WTC11 (cell line): Measurements from ENCODE around the gene LAD1. TPM values are rescaled to one million over a fixed set of nuclear protein-coding genes. Genes with fewer than 3 reads are reported as not detected.

Experiments
- CREM ChIP-seq: sonication (generic); formaldehyde crosslinking; IDR thresholded peaks from 2 replicates; pipeline ENCODE4 v1.8.1; 2022; ENCODE audit warnings: mild to moderate bottlenecking, missing genetic modification reagents, moderate library complexity
- E2F5 ChIP-seq: sonication (generic); formaldehyde crosslinking; IDR thresholded peaks from 2 replicates; pipeline ENCODE4 v1.8.1; 2022; ENCODE audit warnings: mild to moderate bottlenecking, moderate library complexity, missing genetic modification reagents
- ELF4 ChIP-seq: sonication (generic); formaldehyde crosslinking; IDR thresholded peaks from 2 replicates; pipeline ENCODE4 v1.8.1; 2022; ENCODE audit warnings: low read depth, mild to moderate bottlenecking, moderate library complexity, missing genetic modification reagents
- FOXK1 ChIP-seq: sonication (generic); formaldehyde crosslinking; IDR thresholded peaks from 2 replicates; pipeline ENCODE4 v1.8.0; 2022; ENCODE audit warnings: mild to moderate bottlenecking, moderate library complexity, missing genetic modification reagents
- GABPB1 ChIP-seq: sonication (generic); formaldehyde crosslinking; IDR thresholded peaks from 2 replicates; pipeline ENCODE4 v1.8.1; 2023; ENCODE audit warnings: mild to moderate bottlenecking, missing genetic modification reagents
- GRHL2 ChIP-seq: fragments of 250-450 bp; sonication (Bioruptor Pico); IDR thresholded peaks from 2 replicates; pipeline ENCODE4 v1.8.0; 2022; ENCODE audit warnings: mild to moderate bottlenecking, moderate library complexity; ENCODE audit not compliant: insufficient replicate concordance, severe bottlenecking
- GTF2I ChIP-seq: fragments of 250-450 bp; sonication (Bioruptor Pico); conservative IDR thresholded peaks from 2 replicates; pipeline ENCODE4 v1.4.0; 2021; ENCODE audit warnings: mild to moderate bottlenecking
- HMGA2 ChIP-seq: fragments of 250-450 bp; sonication (Bioruptor Pico); IDR thresholded peaks from 2 replicates; pipeline ENCODE4 v1.4.0; 2021; ENCODE audit warnings: mild to moderate bottlenecking, moderate library complexity
- JAZF1 ChIP-seq: fragments of 250-450 bp; sonication (Bioruptor Pico); IDR thresholded peaks from 2 replicates; pipeline ENCODE4 v1.9.0; 2021; ENCODE audit warnings: moderate library complexity, mild to moderate bottlenecking, inconsistent platforms
- KAT7 ChIP-seq: sonication (generic); formaldehyde crosslinking; IDR thresholded peaks from 2 replicates; pipeline ENCODE4 v1.8.1; 2023; ENCODE audit warnings: missing genetic modification reagents, mild to moderate bottlenecking, borderline replicate concordance
- NFE2L1 ChIP-seq: sonication (generic); formaldehyde crosslinking; IDR thresholded peaks from 2 replicates; pipeline ENCODE4 v1.8.1; 2023; ENCODE audit warnings: missing genetic modification reagents
- PRRX2 ChIP-seq: fragments of 250-450 bp; sonication (Bioruptor Pico); IDR thresholded peaks from 2 replicates; pipeline ENCODE4 v1.8.0; 2021; ENCODE audit warnings: mild to moderate bottlenecking
- RELA ChIP-seq: sonication (generic); formaldehyde crosslinking; IDR thresholded peaks from 2 replicates; pipeline ENCODE4 v1.8.1; 2022; ENCODE audit warnings: missing genetic modification reagents, mild to moderate bottlenecking, borderline replicate concordance
- RORB ChIP-seq: fragments of 250-450 bp; sonication (Bioruptor Pico); IDR thresholded peaks from 2 replicates; pipeline ENCODE4 v1.9.0; 2021; ENCODE audit warnings: mild to moderate bottlenecking
- SMAD3 ChIP-seq: sonication (generic); formaldehyde crosslinking; IDR thresholded peaks from 2 replicates; pipeline ENCODE4 v1.8.0; 2022; ENCODE audit warnings: missing genetic modification reagents, mild to moderate bottlenecking, borderline replicate concordance
- SMAD4 ChIP-seq: sonication (generic); formaldehyde crosslinking; IDR thresholded peaks from 2 replicates; pipeline ENCODE4 v1.8.0; 2022; ENCODE audit warnings: mild to moderate bottlenecking, missing genetic modification reagents
- ZBTB21 ChIP-seq: sonication (generic); formaldehyde crosslinking; IDR thresholded peaks from 2 replicates; pipeline ENCODE4 v1.8.1; 2023; ENCODE audit warnings: mild to moderate bottlenecking, missing genetic modification reagents, borderline replicate concordance
- ZNF232 ChIP-seq: sonication (generic); formaldehyde crosslinking; IDR thresholded peaks from 2 replicates; pipeline ENCODE4 v1.8.0; 2022; ENCODE audit warnings: mild to moderate bottlenecking, missing genetic modification reagents
- total RNA-seq: library from RNA; stranded (reverse); gene quantifications from 3 replicates; pipeline ENCODE4 v1.2.3, GENCODE V29; 2021
- TF ChIP-seq, protein P1 (sequence below): sonication (generic); formaldehyde crosslinking; IDR thresholded peaks from 2 replicates; pipeline ENCODE4 v1.8.0; 2023; ENCODE audit warnings: mild to moderate bottlenecking, missing genetic modification reagents
- TF ChIP-seq, protein P2 (sequence below): fragments of 200-600 bp; IDR thresholded peaks from 2 replicates; pipeline ENCODE4 v1.8.0; 2022; ENCODE audit warnings: antibody characterized with exemption
- TF ChIP-seq, protein P3 (sequence below): sonication (generic); formaldehyde crosslinking; IDR thresholded peaks from 2 replicates; pipeline ENCODE4 v1.8.0; 2023; ENCODE audit warnings: missing genetic modification reagents
- TF ChIP-seq, protein P4 (sequence below): sonication (generic); formaldehyde crosslinking; IDR thresholded peaks from 2 replicates; pipeline ENCODE4 v1.8.1; 2023; ENCODE audit warnings: mild to moderate bottlenecking, missing genetic modification reagents, moderate library complexity
- TF ChIP-seq, protein P5 (sequence below): fragments of 250-450 bp; sonication (Bioruptor Pico); conservative IDR thresholded peaks from 2 replicates; pipeline ENCODE4 v1.9.0; 2021; ENCODE audit warnings: mild to moderate bottlenecking
- TF ChIP-seq, protein P6 (sequence below): fragments of 250-450 bp; sonication (Bioruptor Pico); IDR thresholded peaks from 2 replicates; pipeline ENCODE4 v1.9.0; 2021; ENCODE audit warnings: mild to moderate bottlenecking, borderline replicate concordance

Gene LAD1
- total RNA-seq, 1 experiment from 2014 or later = 14.9 TPM

GRCh38 chr1:201376464-201377374, 22.4 kb downstream of the LAD1 start (continued):
- TF ChIP-seq, protein P1, sequence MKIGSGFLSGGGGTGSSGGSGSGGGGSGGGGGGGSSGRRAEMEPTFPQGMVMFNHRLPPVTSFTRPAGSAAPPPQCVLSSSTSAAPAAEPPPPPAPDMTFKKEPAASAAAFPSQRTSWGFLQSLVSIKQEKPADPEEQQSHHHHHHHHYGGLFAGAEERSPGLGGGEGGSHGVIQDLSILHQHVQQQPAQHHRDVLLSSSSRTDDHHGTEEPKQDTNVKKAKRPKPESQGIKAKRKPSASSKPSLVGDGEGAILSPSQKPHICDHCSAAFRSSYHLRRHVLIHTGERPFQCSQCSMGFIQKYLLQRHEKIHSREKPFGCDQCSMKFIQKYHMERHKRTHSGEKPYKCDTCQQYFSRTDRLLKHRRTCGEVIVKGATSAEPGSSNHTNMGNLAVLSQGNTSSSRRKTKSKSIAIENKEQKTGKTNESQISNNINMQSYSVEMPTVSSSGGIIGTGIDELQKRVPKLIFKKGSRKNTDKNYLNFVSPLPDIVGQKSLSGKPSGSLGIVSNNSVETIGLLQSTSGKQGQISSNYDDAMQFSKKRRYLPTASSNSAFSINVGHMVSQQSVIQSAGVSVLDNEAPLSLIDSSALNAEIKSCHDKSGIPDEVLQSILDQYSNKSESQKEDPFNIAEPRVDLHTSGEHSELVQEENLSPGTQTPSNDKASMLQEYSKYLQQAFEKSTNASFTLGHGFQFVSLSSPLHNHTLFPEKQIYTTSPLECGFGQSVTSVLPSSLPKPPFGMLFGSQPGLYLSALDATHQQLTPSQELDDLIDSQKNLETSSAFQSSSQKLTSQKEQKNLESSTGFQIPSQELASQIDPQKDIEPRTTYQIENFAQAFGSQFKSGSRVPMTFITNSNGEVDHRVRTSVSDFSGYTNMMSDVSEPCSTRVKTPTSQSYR = 0 out of 2 replicates have a peak, but pooled peaks have one; percentile 61
- TF ChIP-seq E2F5 (CRISPR knock-in tag) (no peak), RORB (no peak), CREM (CRISPR knock-in tag) (no peak), SMAD4 (no peak), RELA (CRISPR knock-in tag) (no peak), ZBTB21 (no peak), SMAD3 (CRISPR knock-in tag) (0 out of 2 replicates have a peak, but pooled peaks have one; percentile 29), JAZF1 (CRISPR knock-in tag) (no peak), GABPB1 (CRISPR knock-in tag) (no peak), ELF4 (CRISPR knock-in tag) (no peak), FOXK1 (CRISPR knock-in tag) (no peak), NFE2L1 (CRISPR knock-in tag) (no peak), HMGA2 (no peak), GRHL2 (CRISPR knock-in tag) (no peak), KAT7 (CRISPR knock-in tag) (no peak), ZNF232 (CRISPR knock-in tag) (no peak), PRRX2 (CRISPR knock-in tag) (0 out of 2 replicates have a peak, but pooled peaks have one; percentile 32), GTF2I (CRISPR knock-in tag) (peak; percentile 95)
- TF ChIP-seq, protein P2, sequence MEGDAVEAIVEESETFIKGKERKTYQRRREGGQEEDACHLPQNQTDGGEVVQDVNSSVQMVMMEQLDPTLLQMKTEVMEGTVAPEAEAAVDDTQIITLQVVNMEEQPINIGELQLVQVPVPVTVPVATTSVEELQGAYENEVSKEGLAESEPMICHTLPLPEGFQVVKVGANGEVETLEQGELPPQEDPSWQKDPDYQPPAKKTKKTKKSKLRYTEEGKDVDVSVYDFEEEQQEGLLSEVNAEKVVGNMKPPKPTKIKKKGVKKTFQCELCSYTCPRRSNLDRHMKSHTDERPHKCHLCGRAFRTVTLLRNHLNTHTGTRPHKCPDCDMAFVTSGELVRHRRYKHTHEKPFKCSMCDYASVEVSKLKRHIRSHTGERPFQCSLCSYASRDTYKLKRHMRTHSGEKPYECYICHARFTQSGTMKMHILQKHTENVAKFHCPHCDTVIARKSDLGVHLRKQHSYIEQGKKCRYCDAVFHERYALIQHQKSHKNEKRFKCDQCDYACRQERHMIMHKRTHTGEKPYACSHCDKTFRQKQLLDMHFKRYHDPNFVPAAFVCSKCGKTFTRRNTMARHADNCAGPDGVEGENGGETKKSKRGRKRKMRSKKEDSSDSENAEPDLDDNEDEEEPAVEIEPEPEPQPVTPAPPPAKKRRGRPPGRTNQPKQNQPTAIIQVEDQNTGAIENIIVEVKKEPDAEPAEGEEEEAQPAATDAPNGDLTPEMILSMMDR = peak; percentile 56
- TF ChIP-seq, protein P3, sequence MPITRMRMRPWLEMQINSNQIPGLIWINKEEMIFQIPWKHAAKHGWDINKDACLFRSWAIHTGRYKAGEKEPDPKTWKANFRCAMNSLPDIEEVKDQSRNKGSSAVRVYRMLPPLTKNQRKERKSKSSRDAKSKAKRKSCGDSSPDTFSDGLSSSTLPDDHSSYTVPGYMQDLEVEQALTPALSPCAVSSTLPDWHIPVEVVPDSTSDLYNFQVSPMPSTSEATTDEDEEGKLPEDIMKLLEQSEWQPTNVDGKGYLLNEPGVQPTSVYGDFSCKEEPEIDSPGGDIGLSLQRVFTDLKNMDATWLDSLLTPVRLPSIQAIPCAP = no peak
- TF ChIP-seq, protein P4, sequence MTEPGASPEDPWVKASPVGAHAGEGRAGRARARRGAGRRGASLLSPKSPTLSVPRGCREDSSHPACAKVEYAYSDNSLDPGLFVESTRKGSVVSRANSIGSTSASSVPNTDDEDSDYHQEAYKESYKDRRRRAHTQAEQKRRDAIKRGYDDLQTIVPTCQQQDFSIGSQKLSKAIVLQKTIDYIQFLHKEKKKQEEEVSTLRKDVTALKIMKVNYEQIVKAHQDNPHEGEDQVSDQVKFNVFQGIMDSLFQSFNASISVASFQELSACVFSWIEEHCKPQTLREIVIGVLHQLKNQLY (CRISPR knock-in tag) = no peak
- TF ChIP-seq, protein P5, sequence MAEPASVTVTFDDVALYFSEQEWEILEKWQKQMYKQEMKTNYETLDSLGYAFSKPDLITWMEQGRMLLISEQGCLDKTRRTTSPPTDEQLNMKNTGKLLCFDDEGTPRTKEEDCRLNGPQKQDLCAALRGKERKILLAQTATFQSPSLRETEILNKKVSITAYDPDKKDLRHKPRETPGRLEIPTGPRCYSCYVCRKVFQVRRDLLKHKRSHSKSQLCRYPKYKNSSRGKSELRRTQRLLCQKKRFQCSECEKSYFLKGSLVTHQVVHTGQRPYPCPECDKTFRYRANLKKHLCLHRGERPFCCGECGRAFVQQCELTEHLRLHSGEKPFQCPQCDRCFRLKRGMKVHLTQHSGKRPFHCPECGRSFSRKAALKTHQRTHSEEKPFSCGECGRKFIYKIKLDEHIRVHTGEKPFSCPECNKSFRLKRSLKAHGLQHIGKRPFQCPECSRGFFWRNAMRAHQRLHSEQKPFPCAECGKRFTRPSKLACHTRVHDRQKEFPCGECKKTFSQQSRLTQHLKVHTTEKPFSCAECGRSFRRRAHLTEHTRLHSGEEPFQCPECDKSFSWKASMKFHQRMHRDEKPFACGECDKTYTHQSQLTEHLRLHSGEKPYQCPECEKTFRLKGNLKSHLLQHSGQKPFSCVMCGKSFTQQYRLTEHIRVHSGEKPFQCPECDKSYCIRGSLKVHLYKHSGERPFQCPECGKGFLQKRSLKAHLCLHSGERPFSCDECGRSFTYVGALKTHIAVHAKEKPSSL (CRISPR knock-in tag) = peak; percentile 10; the same call in 1 of the 2 replicates
- TF ChIP-seq, protein P6, sequence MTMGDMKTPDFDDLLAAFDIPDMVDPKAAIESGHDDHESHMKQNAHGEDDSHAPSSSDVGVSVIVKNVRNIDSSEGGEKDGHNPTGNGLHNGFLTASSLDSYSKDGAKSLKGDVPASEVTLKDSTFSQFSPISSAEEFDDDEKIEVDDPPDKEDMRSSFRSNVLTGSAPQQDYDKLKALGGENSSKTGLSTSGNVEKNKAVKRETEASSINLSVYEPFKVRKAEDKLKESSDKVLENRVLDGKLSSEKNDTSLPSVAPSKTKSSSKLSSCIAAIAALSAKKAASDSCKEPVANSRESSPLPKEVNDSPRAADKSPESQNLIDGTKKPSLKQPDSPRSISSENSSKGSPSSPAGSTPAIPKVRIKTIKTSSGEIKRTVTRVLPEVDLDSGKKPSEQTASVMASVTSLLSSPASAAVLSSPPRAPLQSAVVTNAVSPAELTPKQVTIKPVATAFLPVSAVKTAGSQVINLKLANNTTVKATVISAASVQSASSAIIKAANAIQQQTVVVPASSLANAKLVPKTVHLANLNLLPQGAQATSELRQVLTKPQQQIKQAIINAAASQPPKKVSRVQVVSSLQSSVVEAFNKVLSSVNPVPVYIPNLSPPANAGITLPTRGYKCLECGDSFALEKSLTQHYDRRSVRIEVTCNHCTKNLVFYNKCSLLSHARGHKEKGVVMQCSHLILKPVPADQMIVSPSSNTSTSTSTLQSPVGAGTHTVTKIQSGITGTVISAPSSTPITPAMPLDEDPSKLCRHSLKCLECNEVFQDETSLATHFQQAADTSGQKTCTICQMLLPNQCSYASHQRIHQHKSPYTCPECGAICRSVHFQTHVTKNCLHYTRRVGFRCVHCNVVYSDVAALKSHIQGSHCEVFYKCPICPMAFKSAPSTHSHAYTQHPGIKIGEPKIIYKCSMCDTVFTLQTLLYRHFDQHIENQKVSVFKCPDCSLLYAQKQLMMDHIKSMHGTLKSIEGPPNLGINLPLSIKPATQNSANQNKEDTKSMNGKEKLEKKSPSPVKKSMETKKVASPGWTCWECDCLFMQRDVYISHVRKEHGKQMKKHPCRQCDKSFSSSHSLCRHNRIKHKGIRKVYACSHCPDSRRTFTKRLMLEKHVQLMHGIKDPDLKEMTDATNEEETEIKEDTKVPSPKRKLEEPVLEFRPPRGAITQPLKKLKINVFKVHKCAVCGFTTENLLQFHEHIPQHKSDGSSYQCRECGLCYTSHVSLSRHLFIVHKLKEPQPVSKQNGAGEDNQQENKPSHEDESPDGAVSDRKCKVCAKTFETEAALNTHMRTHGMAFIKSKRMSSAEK (CRISPR knock-in tag) = no peak
